CD4-positive, alpha-beta T cell treated with Interleukin-17A for 4 hours (primary cell): ENCODE measurements around the gene P2RX2.

Experiments
- DNase-seq: peaks from one replicate; pipeline ENCODE4 v3.0.0-alpha.2; 2020; ENCODE audit warnings: mixed read lengths

P2RX2 gene

DNA sequence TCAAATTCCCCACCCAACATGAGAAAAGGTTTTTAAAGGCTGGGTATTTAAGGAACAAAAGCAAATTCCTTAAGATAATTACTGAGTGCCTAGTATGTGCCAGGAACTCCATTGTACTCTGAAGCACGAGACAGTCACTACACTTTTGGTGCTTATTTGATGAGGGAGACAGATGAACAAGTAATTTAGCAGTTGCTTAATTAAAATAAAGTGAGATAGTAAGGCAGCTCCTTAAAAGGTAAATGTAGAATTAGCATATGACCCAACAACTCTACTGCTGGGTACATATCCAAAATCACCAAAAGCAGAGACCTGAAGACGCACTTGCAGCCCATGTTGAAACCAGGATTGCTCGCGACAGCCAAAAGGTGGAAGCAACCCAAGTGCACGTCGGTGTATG is 47.2 kb downstream of the P2RX2 start:
- no peak for DNase-seq

DNA sequence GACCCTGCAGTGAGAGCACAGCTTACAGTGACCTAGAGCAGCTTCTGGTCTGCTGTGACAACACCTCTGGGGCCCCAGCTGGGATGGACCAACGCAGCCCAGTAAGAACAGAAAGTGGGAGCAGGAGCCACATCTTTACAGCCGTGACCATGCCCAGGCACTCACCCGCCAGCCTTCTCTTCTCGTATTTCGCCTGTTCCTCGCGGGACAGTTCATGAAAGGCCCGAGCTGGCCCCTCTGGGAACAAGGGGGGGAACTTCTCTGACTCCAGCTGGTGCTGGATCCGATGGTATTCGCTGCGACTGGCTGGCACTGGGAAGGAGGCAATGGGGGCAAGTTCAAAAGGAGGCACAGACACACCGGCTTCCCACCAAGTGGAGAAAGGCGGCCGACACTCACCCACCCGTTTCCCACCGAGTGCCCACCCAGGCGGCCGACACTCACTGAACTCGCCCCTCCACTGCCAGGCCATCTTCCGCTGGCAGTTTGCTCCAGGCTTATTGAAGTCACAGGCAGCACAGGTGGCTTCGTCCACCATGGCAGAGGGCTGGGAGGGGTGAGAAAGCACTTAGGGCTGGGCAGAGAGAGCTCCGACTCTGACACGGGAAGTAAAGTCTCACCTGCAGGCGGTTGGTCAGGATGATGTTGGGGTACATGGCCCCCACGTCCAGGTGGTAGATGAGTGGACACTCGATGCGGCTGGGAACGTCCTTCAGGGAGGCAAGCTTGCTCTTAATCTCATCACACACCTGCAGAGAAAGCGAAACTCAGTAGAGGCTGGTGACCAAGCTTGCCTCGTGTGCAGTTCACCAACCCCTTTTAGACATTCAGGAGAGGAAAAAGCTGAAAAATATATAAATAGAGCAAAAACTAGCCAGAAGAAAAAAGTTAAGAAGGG is 49.9 kb downstream of the P2RX2 start:
- DNase-seq, result no peak

DNA sequence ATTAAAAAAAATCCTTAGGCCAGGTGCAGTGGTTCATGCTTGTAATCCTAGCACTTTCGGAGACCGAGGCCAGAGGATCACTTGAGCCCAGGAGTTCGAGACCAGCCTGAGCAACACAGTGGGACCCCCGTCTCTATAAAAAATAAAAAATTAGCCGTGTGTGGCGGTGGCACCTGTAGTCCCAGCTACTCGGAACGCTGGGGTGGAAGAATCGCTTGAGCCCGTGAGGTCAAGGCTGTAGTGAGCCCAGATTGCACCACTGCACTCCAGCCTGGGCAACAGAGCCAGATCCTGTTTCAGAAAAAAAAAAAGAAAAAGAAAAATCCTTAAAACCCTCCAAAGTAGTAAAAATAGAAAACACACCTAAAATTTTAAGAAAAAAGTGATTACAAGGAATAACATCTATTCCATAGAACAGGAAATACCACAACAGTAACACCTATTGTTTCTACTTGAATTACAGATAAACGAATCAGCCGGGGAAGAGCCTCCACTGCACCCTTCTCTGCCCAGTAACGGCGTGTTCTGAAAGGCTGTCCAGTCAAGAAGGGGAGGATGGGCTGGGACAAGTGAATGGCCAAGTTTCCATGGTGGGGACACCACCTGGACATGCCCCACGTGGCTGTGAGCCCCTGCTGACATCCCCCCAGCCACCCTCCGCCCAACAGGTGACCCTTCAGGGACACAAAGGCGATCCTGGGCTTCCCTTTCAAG is 50.7 kb downstream of the P2RX2 start:
- DNase-seq, result no peak
